ENCODE data around the gene FUT8. TPM values are rescaled to one million over a fixed set of nuclear protein-coding genes. Genes with fewer than 3 reads are reported as not detected.

Gene FUT8
- total RNA-seq, 4 donors from 2014 or later, result 29.2 to 55.5 (median 41.1) TPM

DNA sequence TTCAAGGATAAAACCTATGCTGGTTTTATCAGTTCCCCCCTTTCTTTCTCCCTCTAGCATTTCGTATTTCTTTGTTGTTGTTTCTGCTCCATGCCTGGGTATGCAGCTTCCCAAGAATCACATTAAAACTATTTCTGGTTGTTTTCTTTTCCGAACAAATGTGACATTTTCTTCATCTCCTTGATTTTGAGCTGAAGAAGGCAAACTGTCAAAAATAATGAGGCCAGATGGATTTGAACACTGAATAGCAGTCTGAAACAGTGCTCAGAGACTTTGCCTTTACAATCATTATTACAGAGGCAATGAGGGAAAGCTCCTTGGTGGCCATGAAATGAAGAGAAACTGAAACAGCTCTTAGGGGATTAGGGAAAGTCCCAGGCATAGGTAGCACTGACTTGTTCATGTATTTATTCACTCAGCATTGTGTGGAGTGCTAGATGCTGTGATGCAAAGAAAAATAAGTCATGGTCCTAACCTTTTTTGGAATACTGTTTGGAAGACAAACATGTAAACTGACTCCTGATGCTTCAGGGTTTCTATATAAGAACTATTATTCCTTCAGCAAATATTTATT is 319.5 kb downstream of the FUT8 start:
- intact Hi-C loops (cut with DNase I), result no loop called here
- WGBS, 2 donors, result 64 to 85% methylated on average over 2 of the region's 2 CpGs

DNA sequence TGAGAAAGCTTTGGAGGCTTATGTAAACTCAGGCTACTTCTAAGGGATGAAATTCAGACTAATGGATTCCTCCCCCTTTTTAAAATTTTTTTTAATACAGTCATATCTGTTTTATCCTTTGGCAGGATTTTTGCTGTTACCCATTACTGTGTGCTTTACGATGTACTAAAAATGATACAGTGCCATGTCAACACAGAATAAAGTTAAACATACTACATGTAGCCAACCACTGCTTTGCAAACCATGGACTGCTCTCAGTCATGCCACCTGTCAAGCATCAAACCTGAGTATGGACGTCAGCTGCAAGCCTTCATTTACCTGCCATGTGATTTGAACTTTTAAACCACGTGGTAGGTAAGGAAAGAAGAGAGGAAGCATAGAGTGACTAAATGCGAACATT is 325.8 kb downstream of the FUT8 start:
- Histone ChIP-seq H3K4me3 (replicated peaks in 1 of 3) (no peak overlapping the region), H3K4me1 (no peaks in the 10 kb centered on the region), H3K27me3 (no peaks in the 10 kb centered on the region), H3K36me3 (peaks cover 0 to 8% of the 10 kb centered on the region in 2 donors), H3K27ac (no peak overlapping the region), H3K9me3 (no peaks in the 10 kb centered on the region)
- DNase-seq, result no peak
- no peak for TF ChIP-seq POLR2A (IDR thresholded peaks at IDR 0.05)
- TF ChIP-seq CTCF (IDR thresholded peaks at IDR 0.05), result no peak
- 84 to 95% methylated on average over 4 of the region's 4 CpGs for WGBS, 2 donors
- intact Hi-C loops (cut with DNase I), result no loop called here

More for the DNA sequence above, 319.5 kb downstream of the FUT8 start:
- TF ChIP-seq POLR2A (IDR thresholded peaks at IDR 0.05) (no peak), CTCF (IDR thresholded peaks at IDR 0.05) (no peak)
- DNase-seq, result no peak
- no peaks in the 10 kb centered on the region for H3K4me1 ChIP-seq
- H3K27ac ChIP-seq, result no peak overlapping the region
- H3K4me3 ChIP-seq (replicated peaks in 1 of 3), result no peak overlapping the region
- H3K9me3 ChIP-seq, result no peaks in the 10 kb centered on the region
- no peaks in the 10 kb centered on the region for H3K36me3 ChIP-seq
- H3K27me3 ChIP-seq, result no peaks in the 10 kb centered on the region

DNA sequence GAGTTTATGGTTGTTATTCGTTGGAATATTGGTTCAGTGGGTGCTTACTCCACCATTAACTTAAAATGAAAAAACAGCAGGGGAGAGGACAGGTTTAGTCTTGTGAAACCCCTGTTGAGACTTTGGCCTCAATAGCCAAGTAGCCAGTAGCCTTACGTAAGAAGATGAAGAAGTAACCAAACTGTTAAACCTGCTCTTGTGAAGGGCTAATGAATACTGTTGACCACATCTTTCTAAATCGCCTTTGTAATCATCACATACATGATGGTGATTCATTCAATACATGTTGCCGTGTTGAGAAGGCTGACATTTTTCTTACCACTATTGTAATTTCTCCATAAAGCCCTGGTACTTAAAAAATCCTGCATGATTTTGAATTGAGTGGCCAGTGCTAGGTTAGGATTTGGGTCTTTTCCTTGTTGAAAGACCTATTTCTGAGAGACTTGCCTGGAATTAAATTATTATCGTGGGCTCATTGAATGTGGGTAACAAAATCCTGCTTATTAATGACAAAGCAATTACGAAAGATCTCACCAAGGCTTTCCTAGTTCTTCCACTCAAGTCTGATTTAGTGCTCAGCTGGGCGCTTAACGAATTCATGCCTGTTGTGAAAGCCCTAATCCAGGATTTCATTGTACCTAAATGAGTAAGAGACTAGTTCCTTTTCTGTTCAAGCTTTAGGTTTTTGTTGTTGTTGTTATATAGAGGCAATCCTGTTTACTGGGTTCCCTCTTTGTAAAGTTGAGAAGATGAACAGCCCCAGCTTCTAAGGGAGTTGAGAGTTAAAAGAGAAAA is 333.1 kb downstream of the FUT8 start:
- no peak for DNase-seq
- no peaks in the 10 kb centered on the region for H3K9me3 ChIP-seq
- no peak overlapping the region for H3K27ac ChIP-seq
- no peaks in the 10 kb centered on the region for H3K27me3 ChIP-seq
- H3K4me3 ChIP-seq (replicated peaks in 1 of 3), result no peak overlapping the region
- H3K36me3 ChIP-seq, result peaks cover 0 to 8% of the 10 kb centered on the region in 2 donors
- intact Hi-C loops (cut with DNase I), result no loop called here
- TF ChIP-seq CTCF (IDR thresholded peaks at IDR 0.05), result no peak
- no peak for TF ChIP-seq POLR2A (IDR thresholded peaks at IDR 0.05)
- no peaks in the 10 kb centered on the region for H3K4me1 ChIP-seq
- WGBS, 2 donors, result 96% methylated on average over 8 of the region's 8 CpGs

DNA sequence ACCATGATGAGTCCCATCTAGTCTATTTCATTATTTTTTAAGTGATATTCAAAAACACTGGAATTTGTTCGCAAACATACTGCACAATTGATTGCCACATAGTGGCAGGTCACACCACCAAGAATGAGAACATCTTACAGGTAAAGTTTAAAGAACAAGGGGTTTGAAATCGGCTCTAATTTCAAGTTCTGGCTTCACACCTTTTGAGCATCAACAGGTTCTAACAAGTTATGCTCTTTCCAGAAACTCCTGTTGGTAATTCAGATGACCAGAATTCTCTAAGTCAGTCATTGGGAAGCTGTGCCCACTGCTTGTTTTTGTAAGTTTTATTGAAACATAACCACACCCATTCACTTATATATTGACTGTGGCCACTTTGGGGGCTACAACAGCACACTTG is 336.3 kb downstream of the FUT8 start:
- no peak for TF ChIP-seq POLR2A (IDR thresholded peaks at IDR 0.05)
- Histone ChIP-seq H3K27ac (no peak overlapping the region), H3K36me3 (no peaks in the 10 kb centered on the region), H3K4me3 (replicated peaks in 1 of 3) (no peak overlapping the region), H3K9me3 (no peaks in the 10 kb centered on the region), H3K27me3 (no peaks in the 10 kb centered on the region), H3K4me1 (no peaks in the 10 kb centered on the region)
- intact Hi-C loops (cut with DNase I), result no loop called here
- 88 to 93% methylated on average over 2 of the region's 2 CpGs for WGBS, 2 donors
- DNase-seq, result no peak

GRCh38 chr14:65749287-65749686 is 336.8 kb downstream of the FUT8 start:
- Histone ChIP-seq H3K9me3 (no peaks in the 10 kb centered on the region), H3K36me3 (no peaks in the 10 kb centered on the region), H3K27ac (no peak overlapping the region), H3K4me1 (no peaks in the 10 kb centered on the region), H3K4me3 (replicated peaks in 1 of 3) (no peak overlapping the region), H3K27me3 (no peaks in the 10 kb centered on the region)
- intact Hi-C loops (cut with DNase I), result no loop called here
- 93 to 95% methylated on average over 3 of the region's 3 CpGs for WGBS, 2 donors
- DNase-seq, result no peak
- no peak for TF ChIP-seq CTCF (IDR thresholded peaks at IDR 0.05)

All from thyroid gland (tissue), 4 donors.